Hepatocyte (in vitro differentiated cells): Measurements from ENCODE around the gene FBXL17. TPM values are rescaled to one million over a fixed set of nuclear protein-coding genes. Genes with fewer than 3 reads are reported as not detected.
A peak's percentile ranks its signal among the peaks of the same experiment; 100 is the strongest.

Experiments used
- DNase-seq: peaks from one replicate; pipeline ENCODE4 v3.0.0-alpha.2; 2016; ENCODE audit warnings: low spot score
- H2AFZ ChIP-seq: fragments of 200-600 bp; sonication (generic); 2 replicates; pipeline ENCODE4 v1.6.0; 2016; ENCODE audit warnings: antibody characterized with exemption, mild to moderate bottlenecking
- H3K27ac ChIP-seq: fragments of 200-600 bp; sonication (generic); 2 replicates; pipeline ENCODE4 v1.5.1; 2016; ENCODE audit warnings: mild to moderate bottlenecking
- H3K27me3 ChIP-seq: fragments of 200-600 bp; sonication (generic); 2 replicates; pipeline ENCODE4 v1.6.1; 2016
- H3K36me3 ChIP-seq: fragments of 200-600 bp; sonication (generic); replicated peaks from 2 replicates; pipeline ENCODE4 v1.5.1; 2016; ENCODE audit warnings: low read depth; ENCODE audit not compliant: insufficient read depth
- H3K4me1 ChIP-seq: fragments of 200-600 bp; sonication (generic); 2 replicates; pipeline ENCODE4 v1.5.1; 2016; ENCODE audit warnings: mild to moderate bottlenecking, moderate library complexity; ENCODE audit not compliant: insufficient read depth
- H3K4me2 ChIP-seq: fragments of 200-600 bp; sonication (generic); 2 replicates; pipeline ENCODE4 v1.6.0; 2016
- H3K4me3 ChIP-seq: fragments of 200-600 bp; sonication (generic); 2 replicates; pipeline ENCODE4 v1.5.1; 2016; ENCODE audit warnings: mild to moderate bottlenecking
- H3K79me2 ChIP-seq: fragments of 200-600 bp; sonication (generic); 2 replicates; pipeline ENCODE4 v1.6.0; 2017; ENCODE audit warnings: mild to moderate bottlenecking
- H3K9me2 ChIP-seq: fragments of 200-600 bp; sonication (generic); replicated peaks from 2 replicates; pipeline ENCODE4 v1.6.0; 2017; ENCODE audit warnings: mild to moderate bottlenecking; ENCODE audit not compliant: insufficient read depth
- H3K9me3 ChIP-seq: fragments of 200-600 bp; sonication (generic); 2 replicates; pipeline ENCODE4 v1.5.1; 2016; ENCODE audit warnings: low read depth, mild to moderate bottlenecking
- H4K20me1 ChIP-seq: fragments of 200-600 bp; sonication (generic); 2 replicates; pipeline ENCODE4 v1.6.0; 2016; ENCODE audit warnings: mild to moderate bottlenecking; ENCODE audit not compliant: insufficient read depth, poor library complexity, severe bottlenecking
- CTCF ChIP-seq: fragments of 200-600 bp; sonication (generic); IDR thresholded peaks from 2 replicates; pipeline ENCODE4 v1.5.1; 2016; ENCODE audit warnings: antibody characterized with exemption, mild to moderate bottlenecking; ENCODE audit not compliant: poor library complexity
- EZH2 ChIP-seq: fragments of 200-600 bp; sonication (generic); IDR thresholded peaks from 2 replicates; pipeline ENCODE4 v1.6.1; 2016; ENCODE audit warnings: antibody characterized with exemption, mild to moderate bottlenecking, borderline replicate concordance
- EZH2phosphoT487 ChIP-seq: fragments of 200-600 bp; sonication (generic); IDR thresholded peaks from one replicate; pipeline ENCODE4 v1.6.1; 2018; ENCODE audit warnings: antibody characterized with exemption, mild to moderate bottlenecking, low read depth, moderate library complexity; ENCODE audit not compliant: unreplicated experiment, severe bottlenecking
- WGBS: methylation state at CpG from one replicate; pipeline ENCODE4 v1.1.6; 2016; ENCODE audit warnings: low lambda C conversion rate; ENCODE audit errors: missing lambda C conversion rate; 5-methylcytosine and 5-hydroxymethylcytosine counted together
- polyA plus RNA-seq: library from polyadenylated mRNA; unstranded; fragments of >200 nt; fragmentation: Nextera tagmentation; extraction: Ambion mirVana; gene quantifications from 2 replicates; pipeline ENCODE4 v1.2.1, GENCODE V29; 2016
- total RNA-seq: library from RNA; depleted of rRNA; stranded (reverse); fragments of >200 nt; gene quantifications from 2 replicates; pipeline ENCODE4 v1.2.3, GENCODE V29; 2014

Gene FBXL17
- total and polyA plus RNA-seq, 2 experiments from 2014 or later = 12.5 to 18.2 TPM

GRCh38 chr5:108101821-108102220, 280.1 kb downstream of the FBXL17 start:
- WGBS = 82% methylated on average over 3 of the region's 3 CpGs
- H3K4me2 ChIP-seq = no peak overlapping the region
- no peaks in the 10 kb centered on the region for H3K9me2 ChIP-seq
- TF ChIP-seq EZH2 = no peak
- TF ChIP-seq EZH2phosphoT487 = no peak
- no peak for TF ChIP-seq CTCF
- no peaks in the 10 kb centered on the region for H4K20me1 ChIP-seq
- H3K27ac ChIP-seq = no peak overlapping the region
- no peaks in the 10 kb centered on the region for H3K36me3 ChIP-seq
- no peak overlapping the region for H2AFZ ChIP-seq
- DNase-seq = no peak
- no peaks in the 10 kb centered on the region for H3K9me3 ChIP-seq
- H3K27me3 ChIP-seq = no peaks in the 10 kb centered on the region
- H3K4me3 ChIP-seq = no peak overlapping the region
- H3K4me1 ChIP-seq = no peaks in the 10 kb centered on the region
- H3K79me2 ChIP-seq = no peaks in the 10 kb centered on the region

- no peak for DNase-seq
- no peaks in the 10 kb centered on the region for H3K36me3 ChIP-seq
These were observed 280.8 kb downstream of the FBXL17 start for GRCh38 chr5:108101130-108101529.

GRCh38 chr5:108094800-108095199, 287.1 kb downstream of the FBXL17 start:
- H3K79me2 ChIP-seq = no peaks in the 10 kb centered on the region
- WGBS = 75% methylated on average over 1 of the region's 1 CpG
- no peaks in the 10 kb centered on the region for H3K27me3 ChIP-seq
- H3K9me2 ChIP-seq = no peaks in the 10 kb centered on the region
- no peak for DNase-seq
- H3K4me2 ChIP-seq = no peak overlapping the region
- no peak overlapping the region for H3K27ac ChIP-seq
- no peaks in the 10 kb centered on the region for H3K4me1 ChIP-seq
- no peak overlapping the region for H3K4me3 ChIP-seq
- H4K20me1 ChIP-seq = no peaks in the 10 kb centered on the region
- H2AFZ ChIP-seq = no peak overlapping the region
- no peak for TF ChIP-seq CTCF
- TF ChIP-seq EZH2 = no peak
- TF ChIP-seq EZH2phosphoT487 = no peak
- no peaks in the 10 kb centered on the region for H3K36me3 ChIP-seq
- H3K9me3 ChIP-seq = no peaks in the 10 kb centered on the region

More at GRCh38 chr5:108101130-108101529, 280.8 kb downstream of the FBXL17 start:
- H3K9me2 ChIP-seq = no peaks in the 10 kb centered on the region
- 95% methylated on average over 1 of the region's 1 CpG for WGBS
- H3K9me3 ChIP-seq = no peaks in the 10 kb centered on the region
- H3K4me1 ChIP-seq = no peaks in the 10 kb centered on the region
- H2AFZ ChIP-seq = no peak overlapping the region
- H3K27ac ChIP-seq = no peak overlapping the region
- no peaks in the 10 kb centered on the region for H4K20me1 ChIP-seq
- no peaks in the 10 kb centered on the region for H3K79me2 ChIP-seq
- no peaks in the 10 kb centered on the region for H3K27me3 ChIP-seq
- TF ChIP-seq EZH2 = no peak
- TF ChIP-seq EZH2phosphoT487 = no peak
- TF ChIP-seq CTCF = no peak
- no peak overlapping the region for H3K4me3 ChIP-seq
- no peak overlapping the region for H3K4me2 ChIP-seq

DNA sequence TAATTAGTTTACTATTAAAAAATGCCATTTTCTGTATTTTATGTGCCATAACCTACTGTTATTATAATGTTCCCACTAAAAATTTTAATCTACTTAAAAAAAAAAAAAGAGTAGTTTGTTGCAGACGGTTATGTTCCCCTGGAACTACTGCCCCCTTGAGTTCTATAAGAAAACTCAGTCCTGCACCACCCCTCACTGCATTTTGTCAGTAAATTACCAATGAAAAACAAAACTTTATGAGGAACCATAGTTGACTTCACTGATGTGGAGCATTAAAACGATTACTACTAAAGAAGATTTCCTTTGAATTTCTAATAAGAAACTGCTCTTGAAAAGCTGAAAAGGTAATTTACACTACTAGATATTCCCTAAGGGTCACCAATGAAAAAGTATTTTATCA, 288.7 kb downstream of the FBXL17 start:
- Histone ChIP-seq H3K36me3 (no peaks in the 10 kb centered on the region), H3K9me2 (no peaks in the 10 kb centered on the region), H3K27ac (no peak overlapping the region), H2AFZ (no peak overlapping the region), H4K20me1 (no peaks in the 10 kb centered on the region), H3K27me3 (no peaks in the 10 kb centered on the region), H3K4me3 (no peak overlapping the region), H3K79me2 (no peaks in the 10 kb centered on the region), H3K9me3 (no peaks in the 10 kb centered on the region), H3K4me1 (no peaks in the 10 kb centered on the region), H3K4me2 (no peak overlapping the region)
- DNase-seq = peak; percentile 14
- TF ChIP-seq EZH2phosphoT487 = no peak
- TF ChIP-seq CTCF = peak; percentile 54
- no peak for TF ChIP-seq EZH2
- WGBS = 20% methylated on average over 2 of the region's 2 CpGs
